Kidney epithelial cell (primary cell): ENCODE measurements around the gene MEGF6. TPM values are rescaled to one million over a fixed set of nuclear protein-coding genes. Genes with fewer than 3 reads are reported as not detected.

Experiments
- DNase-seq: peaks from one replicate; pipeline ENCODE4 v3.0.0-alpha.2; 2010; ENCODE audit warnings: low read depth
- H3K27me3 ChIP-seq: 2 replicates; pipeline ENCODE4 v1.6.0; 2011; ENCODE audit warnings: low read length; ENCODE audit not compliant: control insufficient read depth, insufficient read depth
- H3K36me3 ChIP-seq: 2 replicates; pipeline ENCODE4 v1.5.1; 2011; ENCODE audit warnings: low read length; ENCODE audit not compliant: control insufficient read depth, insufficient read depth
- H3K4me3 ChIP-seq: 2 replicates; pipeline ENCODE4 v1.5.1; 2011; ENCODE audit warnings: low read depth, mild to moderate bottlenecking, control low read depth, low read length
- total RNA-seq: library from RNA; depleted of rRNA; stranded (reverse); fragments of >200 nt; gene quantifications from 2 replicates; pipeline ENCODE4 v1.2.3, GENCODE V29; 2015
- TF ChIP-seq, protein P1 (sequence below): IDR thresholded peaks from 2 replicates; pipeline ENCODE4 v1.5.1; 2011; ENCODE audit warnings: mild to moderate bottlenecking, moderate library complexity, low read length, control low read depth, inconsistent platforms; ENCODE audit not compliant: insufficient read depth, poor library complexity, severe bottlenecking

The MEGF6 gene
- total RNA-seq, 1 donor from 2014 or later: 13.1 TPM

- no peaks in the 10 kb centered on the region for H3K36me3 ChIP-seq
- DNase-seq: peak; percentile 31
- peak overlapping the region; percentile 60 for H3K4me3 ChIP-seq
- H3K27me3 ChIP-seq: peaks cover 16% of the 10 kb centered on the region
- TF ChIP-seq, protein P1, sequence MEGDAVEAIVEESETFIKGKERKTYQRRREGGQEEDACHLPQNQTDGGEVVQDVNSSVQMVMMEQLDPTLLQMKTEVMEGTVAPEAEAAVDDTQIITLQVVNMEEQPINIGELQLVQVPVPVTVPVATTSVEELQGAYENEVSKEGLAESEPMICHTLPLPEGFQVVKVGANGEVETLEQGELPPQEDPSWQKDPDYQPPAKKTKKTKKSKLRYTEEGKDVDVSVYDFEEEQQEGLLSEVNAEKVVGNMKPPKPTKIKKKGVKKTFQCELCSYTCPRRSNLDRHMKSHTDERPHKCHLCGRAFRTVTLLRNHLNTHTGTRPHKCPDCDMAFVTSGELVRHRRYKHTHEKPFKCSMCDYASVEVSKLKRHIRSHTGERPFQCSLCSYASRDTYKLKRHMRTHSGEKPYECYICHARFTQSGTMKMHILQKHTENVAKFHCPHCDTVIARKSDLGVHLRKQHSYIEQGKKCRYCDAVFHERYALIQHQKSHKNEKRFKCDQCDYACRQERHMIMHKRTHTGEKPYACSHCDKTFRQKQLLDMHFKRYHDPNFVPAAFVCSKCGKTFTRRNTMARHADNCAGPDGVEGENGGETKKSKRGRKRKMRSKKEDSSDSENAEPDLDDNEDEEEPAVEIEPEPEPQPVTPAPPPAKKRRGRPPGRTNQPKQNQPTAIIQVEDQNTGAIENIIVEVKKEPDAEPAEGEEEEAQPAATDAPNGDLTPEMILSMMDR: no peak
Measured at GRCh38 chr1:3530926-3531818, 80.1 kb downstream of the MEGF6 start.

DNA sequence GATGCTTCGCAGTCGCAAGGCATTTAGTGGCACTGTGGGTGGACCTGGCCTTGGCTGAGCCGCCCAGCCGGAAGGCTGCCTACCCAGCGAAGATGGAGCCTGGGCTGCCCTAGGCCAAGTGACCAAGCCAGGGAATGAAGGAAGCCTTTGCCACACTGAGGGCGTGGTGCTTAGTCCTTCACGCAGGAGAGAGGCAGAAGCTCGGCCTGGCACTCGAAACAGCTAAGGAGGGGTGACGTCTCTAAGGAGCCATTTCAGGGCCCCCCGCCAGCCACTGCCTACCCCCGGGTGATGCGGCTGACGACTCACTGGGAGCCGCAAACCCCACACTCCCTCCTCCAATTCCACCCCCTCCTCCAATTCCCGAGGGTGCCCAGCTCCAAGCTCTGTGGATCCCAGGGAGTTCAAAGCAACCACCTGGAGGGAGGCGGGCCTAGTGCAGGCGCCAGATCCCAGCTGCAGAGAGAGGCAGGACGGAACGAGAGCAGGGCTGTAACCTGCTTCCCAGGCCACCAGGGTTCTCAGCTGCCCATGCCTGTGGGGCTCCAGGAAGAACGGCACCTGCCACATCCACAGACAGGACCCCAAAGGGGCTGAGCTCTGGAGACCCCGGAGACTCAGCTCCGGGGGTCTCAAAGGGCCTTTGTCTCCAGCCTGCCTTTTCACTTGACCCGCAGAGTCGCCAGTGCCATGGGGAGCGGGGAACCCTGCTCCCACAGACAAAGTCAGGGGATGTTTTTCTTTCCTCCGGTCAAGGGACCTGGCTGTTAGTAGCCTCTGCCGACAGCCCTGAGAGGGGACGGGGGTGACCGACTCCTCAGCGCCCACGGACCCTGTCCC is 81.0 kb downstream of the MEGF6 start:
- TF ChIP-seq, protein P1: no peak
- H3K4me3 ChIP-seq: peak overlapping the region; percentile 60
- no peaks in the 10 kb centered on the region for H3K36me3 ChIP-seq
- no peak for DNase-seq
- peaks cover 12% of the 10 kb centered on the region for H3K27me3 ChIP-seq

GRCh38 chr1:3529099-3529729 is 82.1 kb downstream of the MEGF6 start:
- TF ChIP-seq, protein P1: no peak
- H3K27me3 ChIP-seq: peaks cover 6% of the 10 kb centered on the region
- no peak overlapping the region for H3K4me3 ChIP-seq
- DNase-seq: no peak
- H3K36me3 ChIP-seq: no peaks in the 10 kb centered on the region

GRCh38 chr1:3527774-3528173 is 83.5 kb downstream of the MEGF6 start:
- no peak for DNase-seq
- TF ChIP-seq, protein P1: no peak
- Histone ChIP-seq H3K27me3 (peaks cover 4% of the 10 kb centered on the region), H3K4me3 (no peak overlapping the region), H3K36me3 (no peaks in the 10 kb centered on the region)

- TF ChIP-seq, protein P1: no peak
- no peaks in the 10 kb centered on the region for H3K27me3 ChIP-seq
- no peak for DNase-seq
Measured at GRCh38 chr1:3525551-3526482, 85.5 kb downstream of the MEGF6 start.

More at GRCh38 chr1:3525551-3526482, 85.5 kb downstream of the MEGF6 start:
- H3K36me3 ChIP-seq: no peaks in the 10 kb centered on the region
- no peak overlapping the region for H3K4me3 ChIP-seq
